HepG2 (cell line): Measurements from ENCODE around the gene NTN3.

Source experiments
- RFXAP ChIP-seq: sonication (generic); formaldehyde crosslinking; IDR thresholded peaks from 2 replicates; pipeline ENCODE4 v1.4.0; 2020; ENCODE audit warnings: missing genetic modification reagents, borderline replicate concordance
- ZNF253 ChIP-seq: sonication (generic); formaldehyde crosslinking; IDR thresholded peaks from 2 replicates; pipeline ENCODE4 v1.8.0; 2022; ENCODE audit warnings: mild to moderate bottlenecking, missing genetic modification reagents, borderline replicate concordance

DNA sequence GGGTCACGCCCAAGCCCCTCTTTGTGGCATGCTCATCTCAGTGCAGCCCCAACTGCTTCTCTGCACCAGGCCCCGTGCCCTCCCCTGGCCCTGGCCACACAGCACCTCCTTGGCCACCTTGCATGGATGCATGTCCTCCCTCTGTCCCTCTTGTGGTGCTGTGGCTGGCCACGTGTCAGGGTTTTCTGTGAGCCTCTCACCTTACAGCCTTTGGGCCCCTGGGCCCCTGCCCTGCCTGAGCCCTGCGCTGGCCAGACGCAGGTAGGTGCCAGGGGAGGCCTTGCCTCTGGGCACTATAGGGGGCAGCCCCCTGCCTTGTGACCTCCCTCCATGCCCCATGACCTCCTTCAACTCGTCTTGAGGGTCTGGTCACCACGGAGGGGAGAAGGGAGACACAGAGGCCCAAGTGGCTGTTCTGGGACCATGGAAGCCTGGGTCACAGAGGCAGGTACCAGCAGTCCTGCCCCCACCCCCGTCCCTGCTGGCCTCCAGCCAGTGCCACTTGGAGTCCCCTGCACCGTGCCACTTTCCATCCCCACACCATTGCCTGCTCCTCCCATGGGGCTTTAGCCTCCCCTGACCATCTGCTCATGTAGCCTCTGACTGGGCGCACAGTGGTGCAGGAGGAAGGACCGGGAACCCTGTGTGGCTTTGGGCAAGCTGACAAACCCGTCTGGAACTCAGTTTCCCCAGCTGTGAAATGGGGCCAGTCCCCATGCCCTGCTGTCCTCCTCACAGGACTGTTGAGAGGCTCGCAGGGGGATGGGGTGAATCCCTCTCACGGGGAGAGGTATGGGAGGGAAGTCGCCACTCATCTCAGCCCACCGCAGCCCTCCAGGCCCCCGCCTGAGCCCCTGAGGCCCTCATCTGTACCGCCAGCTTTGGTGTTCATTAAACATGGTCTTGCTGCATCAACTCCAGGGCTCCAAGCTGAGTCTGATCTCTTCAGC, 31.1 kb downstream of the NTN3 start:
- TF ChIP-seq RFXAP (CRISPR knock-in tag) (no peak), ZNF253 (CRISPR knock-in tag) (no peak)
